Measurements from ENCODE around the gene WDR5B.

- TF ChIP-seq CTCF (optimal IDR thresholded peaks at IDR 0.05 in 1 of 3, IDR thresholded peaks at IDR 0.05 in 1 of 3, conservative IDR thresholded peaks at IDR 0.05 in 1 of 3; ENCODE audit: extremely low read depth in 1 of 3, insufficient read depth in 2 of 3, low read length in 3 of 3) = no peak
- no peak for TF ChIP-seq EZH2 (IDR thresholded peaks at IDR 0.05; ENCODE audit: low read length)
Observed at GRCh38 chr3:122421101-122421500, 5.2 kb upstream of the WDR5B start.
